DMS153 (cell line): ENCODE results near the gene TAB3.

Experiments
- DNase-seq: peaks from one replicate; lab custom pipeline; 2025; lab: John Stamatoyannopoulos, UW

Gene TAB3

DNA sequence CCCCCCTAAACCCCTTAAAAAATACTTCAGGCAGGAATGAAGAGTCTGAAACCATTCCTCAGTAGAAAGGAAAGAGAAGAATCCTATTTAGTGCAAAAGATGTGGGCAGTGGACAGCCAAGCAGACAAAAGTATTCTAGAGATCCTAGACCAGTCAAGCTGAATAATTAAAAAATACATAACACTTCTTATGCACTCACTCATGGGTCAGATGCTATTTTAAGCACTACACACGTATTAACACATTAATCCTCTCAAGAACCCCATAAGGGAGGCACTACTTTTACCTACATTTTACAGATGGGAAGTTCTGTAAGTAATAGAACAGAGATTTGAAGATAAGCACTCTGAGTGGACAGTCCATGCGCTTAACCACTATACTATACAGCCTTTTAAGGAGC, 5.9 kb downstream of the TAB3 start:
- DNase-seq, result no peak

DNA sequence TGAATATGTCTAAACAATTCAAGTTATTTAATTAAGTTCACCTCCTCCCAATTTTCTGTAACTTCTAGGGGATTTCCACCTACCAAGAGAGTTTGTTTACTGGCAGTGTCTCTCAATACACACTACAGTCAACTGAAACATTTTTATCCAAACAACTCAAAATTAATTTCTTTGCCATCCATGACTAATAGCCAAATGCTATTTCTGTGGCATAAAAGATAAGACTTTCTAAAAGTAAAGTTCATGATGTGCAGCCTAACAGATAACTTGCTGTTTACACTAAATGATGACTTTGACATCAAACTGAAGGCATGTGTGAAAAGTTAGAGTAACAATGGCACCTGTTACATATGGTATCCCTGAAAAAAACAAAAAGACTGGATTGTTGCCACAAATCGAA, 7.3 kb downstream of the TAB3 start:
- no peak for DNase-seq

GRCh38 chrX:30881390-30881789, 7.7 kb downstream of the TAB3 start:
- DNase-seq, result no peak

- DNase-seq, result no peak
These were observed 9.0 kb downstream of the TAB3 start for GRCh38 chrX:30880058-30880457.

DNA sequence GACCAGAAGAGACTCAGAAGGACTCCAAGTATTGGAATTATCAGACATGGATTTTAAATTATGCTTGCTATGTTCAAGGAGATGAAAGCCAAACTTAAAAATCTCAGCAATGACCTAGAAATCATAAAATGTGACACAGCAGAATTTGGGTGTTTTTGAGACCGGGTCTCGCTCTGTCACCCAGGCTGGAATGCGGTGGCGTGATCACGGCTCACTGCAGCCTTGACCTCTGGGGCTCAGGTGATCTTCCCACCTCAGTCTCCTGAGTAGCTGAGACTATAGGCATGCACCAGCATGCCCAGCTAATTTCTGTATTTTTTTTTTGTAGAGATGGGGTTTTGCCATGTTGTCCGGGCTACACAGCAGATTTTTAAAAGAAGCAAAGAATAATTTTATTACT, 12.7 kb downstream of the TAB3 start:
- DNase-seq, result no peak

GRCh38 chrX:30875957-30876356, 13.1 kb downstream of the TAB3 start:
- DNase-seq, result no peak

DNA sequence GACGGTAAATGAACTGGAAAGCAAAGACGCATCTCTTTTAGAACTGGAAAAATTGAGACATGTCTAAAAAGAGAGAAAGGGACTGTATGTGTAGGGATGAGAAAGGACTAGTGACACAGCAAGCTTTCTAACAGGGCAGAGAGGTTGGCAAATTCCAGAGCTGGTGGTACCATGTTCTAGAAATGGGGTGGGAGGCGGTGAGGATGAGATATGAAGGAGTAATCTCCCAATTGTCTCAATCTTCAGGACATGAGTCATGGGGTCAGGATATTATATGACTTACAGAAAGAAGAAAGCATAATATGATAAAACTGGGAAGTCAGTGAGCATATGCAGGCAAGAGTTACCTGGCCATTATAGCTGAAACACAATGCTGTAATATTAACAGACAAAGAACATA, 14.2 kb downstream of the TAB3 start:
- DNase-seq, result no peak

DNA sequence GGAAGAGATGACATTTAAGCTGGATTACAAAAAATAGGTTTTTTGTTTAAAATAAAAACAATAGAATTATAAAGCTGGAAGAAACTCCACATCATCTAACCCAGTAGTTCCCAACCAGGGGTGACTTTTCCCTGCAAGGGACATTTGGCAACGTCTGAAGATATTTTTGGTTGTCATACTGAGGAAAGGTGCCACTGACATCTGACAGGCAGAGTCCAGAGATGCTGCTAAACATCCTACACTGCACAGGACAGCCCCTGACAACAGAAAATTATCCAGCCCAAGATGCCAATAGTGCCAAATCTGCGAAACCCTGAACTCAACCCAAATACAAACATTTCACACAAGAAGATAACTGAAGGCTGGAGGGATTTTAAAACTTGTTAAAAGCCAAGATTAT, 18.5 kb downstream of the TAB3 start:
- no peak for DNase-seq

DNA sequence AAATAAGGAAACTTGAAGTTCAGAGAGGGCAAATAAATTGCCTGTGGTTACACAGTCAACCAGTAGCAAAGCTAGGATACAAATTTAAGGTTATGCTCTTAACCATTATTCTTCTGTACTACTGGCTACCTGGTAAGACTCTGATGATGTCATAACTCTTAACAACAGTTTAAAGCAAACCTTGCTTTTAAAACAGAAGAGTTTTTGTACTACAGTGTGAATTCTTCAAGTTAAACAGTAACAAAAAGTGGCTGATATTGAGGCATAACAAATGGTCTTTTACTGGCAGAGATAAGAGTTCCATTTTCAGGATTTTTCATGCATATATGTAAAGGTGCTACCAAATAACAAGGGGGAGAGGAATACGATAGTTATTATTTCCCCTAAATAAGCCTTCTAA, 23.4 kb downstream of the TAB3 start:
- no peak for DNase-seq

GRCh38 chrX:30865015-30865414, 24.0 kb downstream of the TAB3 start:
- no peak for DNase-seq

- no peak for DNase-seq
These were observed 24.7 kb downstream of the TAB3 start for GRCh38 chrX:30864383-30864785.

GRCh38 chrX:30863974-30864373, 25.1 kb downstream of the TAB3 start:
- no peak for DNase-seq

GRCh38 chrX:30858098-30858497, 31.0 kb downstream of the TAB3 start:
- no peak for DNase-seq

GRCh38 chrX:30851449-30851848, 37.6 kb downstream of the TAB3 start:
- no peak for DNase-seq

DNA sequence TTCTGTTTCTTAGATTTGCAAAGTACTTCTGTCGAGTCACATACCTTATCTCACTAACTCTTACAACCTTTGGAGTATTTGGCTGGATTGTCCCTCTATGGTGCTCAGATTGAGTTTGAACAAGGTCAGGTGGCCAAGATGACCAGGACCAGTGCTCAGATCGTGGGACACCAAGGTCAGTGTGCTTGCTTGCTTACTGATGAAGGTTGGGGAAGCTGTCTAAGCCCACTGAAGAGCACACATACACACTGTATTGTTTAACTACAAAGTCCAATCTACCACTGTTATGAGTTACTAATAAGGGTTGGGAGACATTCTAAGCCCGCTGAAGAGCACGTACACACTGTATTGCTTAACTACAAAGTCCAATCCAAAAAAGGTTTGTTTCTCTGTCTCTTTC, 53.7 kb downstream of the TAB3 start:
- no peak for DNase-seq

GRCh38 chrX:30833896-30834295, 55.2 kb downstream of the TAB3 start:
- DNase-seq, result no peak

GRCh38 chrX:30831082-30831481, 58.0 kb downstream of the TAB3 start:
- DNase-seq, result no peak

DNA sequence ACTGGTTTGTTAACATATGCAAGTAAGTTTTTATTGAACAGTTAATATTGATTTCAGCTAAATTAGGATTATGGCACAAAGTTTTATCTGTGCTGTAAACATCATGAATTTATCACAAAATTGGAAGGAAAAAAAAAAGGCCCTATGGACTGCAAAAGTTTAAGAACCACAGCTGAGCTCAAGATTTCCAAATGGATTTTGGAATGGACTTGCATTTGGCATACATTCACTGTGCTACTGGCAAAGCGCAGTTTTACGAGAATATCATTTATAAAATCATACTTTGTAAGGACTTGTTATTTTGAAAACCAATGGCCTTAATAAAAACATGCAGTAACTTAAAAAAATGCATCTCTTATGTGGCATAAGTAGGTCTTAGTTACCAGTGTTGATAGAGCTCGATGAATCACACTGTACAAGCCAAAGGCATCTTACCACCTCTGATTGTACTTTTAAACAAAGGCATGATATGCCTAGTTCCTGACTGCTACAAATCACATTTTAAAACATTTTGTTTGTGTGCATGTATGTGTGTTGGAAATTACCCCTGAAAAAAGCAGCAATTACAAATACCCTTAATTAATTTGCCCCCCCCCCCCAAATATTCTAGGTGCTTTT, 58.6 kb downstream of the TAB3 start:
- no peak for DNase-seq

GRCh38 chrX:30824275-30824674, 64.8 kb downstream of the TAB3 start:
- DNase-seq, result no peak

DNA sequence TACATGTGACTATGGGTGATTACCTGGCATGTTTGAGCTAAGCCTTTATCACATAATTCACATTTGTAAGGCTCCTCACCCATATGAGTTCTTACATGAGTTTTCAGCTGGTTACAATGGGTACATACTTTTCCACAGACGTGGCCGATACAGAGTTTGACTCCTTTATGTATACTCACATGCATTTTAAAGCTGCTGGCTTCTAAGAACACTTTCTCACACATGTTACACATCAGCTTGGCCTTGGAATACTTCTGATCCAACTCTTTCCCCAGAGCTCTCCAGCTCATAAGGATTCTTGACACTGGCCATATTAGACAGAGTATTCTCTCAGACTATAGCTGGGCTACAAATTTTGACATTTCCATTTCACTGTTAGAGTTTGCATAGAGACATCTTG, 66.3 kb downstream of the TAB3 start:
- DNase-seq, result no peak

- no peak for DNase-seq
These were observed 66.9 kb downstream of the TAB3 start for GRCh38 chrX:30822068-30822681.

DNA sequence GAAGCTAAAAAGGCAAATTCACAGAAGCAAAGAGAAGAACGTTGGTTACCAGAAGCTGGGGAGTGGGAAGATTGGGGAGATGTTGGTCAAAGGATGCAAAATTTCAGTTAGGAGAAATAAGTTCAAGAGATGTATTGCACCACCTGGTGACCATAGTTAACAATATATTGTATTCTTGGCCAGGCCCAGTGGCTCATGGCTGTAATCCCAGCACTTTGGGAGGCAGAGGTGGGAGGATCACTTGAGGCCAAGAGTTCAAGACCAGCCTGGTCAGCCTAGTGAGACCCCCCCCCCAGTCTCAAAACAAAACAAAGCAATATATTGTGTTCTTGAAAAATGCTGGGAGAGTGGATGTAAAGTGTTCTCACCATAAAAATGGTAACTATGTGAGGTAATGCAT, 67.9 kb downstream of the TAB3 start:
- no peak for DNase-seq

GRCh38 chrX:30819080-30819479, 70.0 kb downstream of the TAB3 start:
- DNase-seq, result no peak

GRCh38 chrX:30816079-30816478, 73.0 kb downstream of the TAB3 start:
- no peak for DNase-seq
